Natural killer cell (primary cell): ENCODE data around the gene CHST3. TPM values are rescaled to one million over a fixed set of nuclear protein-coding genes. Genes with fewer than 3 reads are reported as not detected.
"Not testable (repeated sequence)": the region's sequence is repeated elsewhere in the genome, so short reads cannot be mapped to it uniquely, and the experiment has no call there.

ENCODE experiments used
- ATAC-seq, 3 donors: fragments of 150-1000 bp in 2 of 3; fragments of 200-7000 bp in 1 of 3; cut with Tn5 transposase; 1 replicate in 1 of 3; 2 replicates in 2 of 3; pipeline ENCODE4 v1.10.0; 2021; ENCODE audit warnings: mild to moderate bottlenecking in 2 of 3, moderate library complexity in 2 of 3
- DNase-seq, 2 donors: peaks; one replicate each; pipeline versions ENCODE4 v3.0.0 to v3.0.0-alpha.2; 2013 to 2021; ENCODE audit warnings: mixed read lengths in 1 of 2
- H3K27ac ChIP-seq: one replicate; pipeline ENCODE4 v1.5.1; 2013; ENCODE audit warnings: mild to moderate bottlenecking, low read length
- H3K27me3 ChIP-seq: one replicate; pipeline ENCODE4 v1.6.1; 2013; ENCODE audit warnings: low read length; ENCODE audit not compliant: control insufficient read depth, insufficient read depth
- H3K36me3 ChIP-seq: one replicate; pipeline ENCODE4 v1.6.1; 2013; ENCODE audit warnings: low read length; ENCODE audit not compliant: control insufficient read depth, insufficient read depth
- H3K4me1 ChIP-seq: one replicate; pipeline ENCODE4 v1.6.1; 2013; ENCODE audit warnings: low read length; ENCODE audit not compliant: control insufficient read depth, insufficient read depth
- H3K4me3 ChIP-seq: one replicate; pipeline ENCODE4 v1.5.1; 2013; ENCODE audit warnings: low read length
- H3K9me3 ChIP-seq: one replicate; pipeline ENCODE4 v1.6.1; 2013; ENCODE audit warnings: low read length; ENCODE audit not compliant: control insufficient read depth, insufficient read depth
- H3K27ac Mint-ChIP-seq, 2 donors: one replicate each; pipeline ENCODE4 v1.8.0; 2022; ENCODE audit warnings: mild to moderate bottlenecking in 2 of 2, mixed read lengths in 2 of 2, moderate library complexity in 1 of 2
- H3K27me3 Mint-ChIP-seq, 2 donors: one replicate each; pipeline ENCODE4 v1.8.0; 2022; ENCODE audit warnings: low read depth in 2 of 2, mixed read lengths in 2 of 2
- H3K36me3 Mint-ChIP-seq: one replicate; pipeline ENCODE4 v1.8.0; 2022; ENCODE audit warnings: mixed read lengths
- H3K4me1 Mint-ChIP-seq, 2 donors: one replicate each; pipeline ENCODE4 v1.8.0; 2022; ENCODE audit warnings: mixed read lengths in 2 of 2
- H3K4me3 Mint-ChIP-seq: one replicate; pipeline ENCODE4 v1.8.0; 2022; ENCODE audit warnings: mild to moderate bottlenecking, moderate library complexity, mixed read lengths
- H3K9me3 Mint-ChIP-seq, 2 donors: one replicate each; pipeline ENCODE4 v1.8.0; 2022; ENCODE audit warnings: mixed read lengths in 2 of 2
- CTCF ChIP-seq: fragments of 200-600 bp; IDR thresholded peaks from one replicate; pipeline ENCODE4 v1.8.0; 2022; ENCODE audit warnings: antibody characterized with exemption
- WGBS: methylation state at CpG from one replicate; pipeline ENCODE4 v1.1.7; 2013; ENCODE audit warnings: missing lambda C conversion rate; ENCODE audit not compliant: insufficient coverage; 5-methylcytosine and 5-hydroxymethylcytosine counted together
- intact Hi-C: fragments of 100-400 bp; cut with micrococcal nuclease; formaldehyde crosslinking; loops from one replicate; pipeline ENCODE4 v1.14.2; 2022
- total RNA-seq, 4 donors: library from RNA; stranded (reverse); fragments of 120-200 nt in 1 of 4; gene quantifications; one replicate each; pipeline versions ENCODE4 v1.2.3 to v1.2.4, GENCODE V29; 2013 to 2022

The CHST3 gene
- not detected for total RNA-seq
- 0.02 TPM for total RNA-seq (2013)

- intact Hi-C loops = no loop called here
- no peak for TF ChIP-seq CTCF
- H3K36me3 Mint-ChIP-seq = no peaks in the 10 kb centered on the region
- Histone ChIP-seq H3K4me1 (peaks cover 9% of the 10 kb centered on the region), H3K27ac (no peak within 1 kb of the TSS), H3K36me3 (no peaks in the 10 kb centered on the region), H3K4me3 (no peak within 1 kb of the TSS), H3K27me3 (peaks cover 28% of the 10 kb centered on the region), H3K9me3 (no peaks in the 10 kb centered on the region)
- no peak within 1 kb of the TSS for H3K4me3 Mint-ChIP-seq
- H3K27me3 Mint-ChIP-seq = peaks cover 48 to 69% of the 10 kb centered on the region in 2 donors
- H3K27ac Mint-ChIP-seq = no peak within 1 kb of the TSS
- DNase-seq (no peak), ATAC-seq (no peak)
- no peaks in the 10 kb centered on the region for H3K4me1 Mint-ChIP-seq
- no peaks in the 10 kb centered on the region for H3K9me3 Mint-ChIP-seq
- WGBS = under 1% methylated on average over 77 of the region's 77 CpGs
These were observed at the start of gene CHST3 for GRCh38 chr10:71964098-71964742. Gene CHST3, plus strand, starts transcription at chr10:71964395. Its CDS starts 41,448 bp downstream, at chr10:72005843.

GRCh38 chr10:71916827-71917226 lies 47.4 kb upstream of the CHST3 start:
- Histone ChIP-seq H3K36me3 (no peaks in the 10 kb centered on the region), H3K4me3 (no peak overlapping the region), H3K4me1 (no peaks in the 10 kb centered on the region), H3K9me3 (no peaks in the 10 kb centered on the region), H3K27me3 (no peaks in the 10 kb centered on the region), H3K27ac (no peak overlapping the region)
- no peak overlapping the region for H3K4me3 Mint-ChIP-seq
- H3K27me3 Mint-ChIP-seq = peaks cover 0 to 2% of the 10 kb centered on the region in 2 donors
- no peaks in the 10 kb centered on the region for H3K9me3 Mint-ChIP-seq
- no peak overlapping the region for H3K27ac Mint-ChIP-seq
- TF ChIP-seq CTCF = no peak
- no peaks in the 10 kb centered on the region for H3K4me1 Mint-ChIP-seq
- ATAC-seq (no peak), DNase-seq (no peak)
- H3K36me3 Mint-ChIP-seq = no peaks in the 10 kb centered on the region
- intact Hi-C loops = no loop called here

- Mint-ChIP-seq H3K36me3 (no peaks in the 10 kb centered on the region), H3K9me3 (no peaks in the 10 kb centered on the region), H3K4me1 (no peaks in the 10 kb centered on the region), H3K4me3 (no peak overlapping the region), H3K27me3 (peaks cover 0 to 2% of the 10 kb centered on the region in 2 donors), H3K27ac (no peak overlapping the region)
- 85% methylated on average over 5 of the region's 7 CpGs for WGBS
- H3K27ac ChIP-seq = no peak overlapping the region
- intact Hi-C loops = no loop called here
- no peaks in the 10 kb centered on the region for H3K27me3 ChIP-seq
- TF ChIP-seq CTCF = no peak
- no peak for ATAC-seq
- no peaks in the 10 kb centered on the region for H3K9me3 ChIP-seq
- no peaks in the 10 kb centered on the region for H3K36me3 ChIP-seq
- no peaks in the 10 kb centered on the region for H3K4me1 ChIP-seq
- no peak for DNase-seq
- no peak overlapping the region for H3K4me3 ChIP-seq
These were observed 45.2 kb upstream of the CHST3 start for GRCh38 chr10:71918992-71919391.

GRCh38 chr10:71919956-71920539 lies 44.1 kb upstream of the CHST3 start:
- H3K4me3 Mint-ChIP-seq, intact Hi-C loops, H3K4me1 Mint-ChIP-seq, H3K27me3 Mint-ChIP-seq, H3K36me3 ChIP-seq, ATAC-seq, H3K27me3 ChIP-seq, H3K9me3 ChIP-seq, H3K36me3 Mint-ChIP-seq, DNase-seq, H3K4me3 ChIP-seq, H3K9me3 Mint-ChIP-seq, H3K4me1 ChIP-seq, H3K27ac ChIP-seq, H3K27ac Mint-ChIP-seq: not testable (repeated sequence)
- 85% methylated on average over 7 of the region's 7 CpGs for WGBS
